Heart right ventricle (tissue), 16 donors: ENCODE results near the gene STK17A. TPM values are rescaled to one million over a fixed set of nuclear protein-coding genes. Genes with fewer than 3 reads are reported as not detected.

Experiments
- ATAC-seq, 8 donors: fragments of 200-7000 bp; cut with Tn5 transposase; one replicate each; pipeline ENCODE4 v1.9.1; 2020; ENCODE audit warnings: mild to moderate bottlenecking in 8 of 8, moderate library complexity in 8 of 8, moderate number of reproducible peaks in 1 of 8
- DNase-seq, 2 donors: peaks; one replicate each; pipeline ENCODE4 v3.0.0-alpha.2; 2020
- H3K27ac ChIP-seq, 10 donors: fragments of 200-600 bp; sonication (generic) in 2 of 10; one replicate each; pipeline versions ENCODE4 v1.5.0 to v1.8.0; 2020 to 2022; ENCODE audit warnings: mild to moderate bottlenecking in 3 of 10
- H3K27me3 ChIP-seq, 7 donors: fragments of 200-600 bp; one replicate each; pipeline ENCODE4 v1.8.0; 2021 to 2022; ENCODE audit warnings: mild to moderate bottlenecking in 2 of 7
- H3K36me3 ChIP-seq, 9 donors: fragments of 200-600 bp; sonication (generic) in 1 of 9; one replicate each; pipeline versions ENCODE4 v1.5.0 to v1.8.0; 2020 to 2022; ENCODE audit warnings: mild to moderate bottlenecking in 2 of 9
- H3K4me1 ChIP-seq, 9 donors: fragments of 200-600 bp; sonication (generic) in 1 of 9; one replicate each; pipeline versions ENCODE4 v1.5.0 to v1.8.0; 2020 to 2022; ENCODE audit warnings: mild to moderate bottlenecking in 4 of 9
- H3K4me3 ChIP-seq, 10 donors: fragments of 200-600 bp; sonication (generic) in 2 of 10; one replicate each; pipeline versions ENCODE4 v1.5.0 to v1.8.0; 2020 to 2022; ENCODE audit warnings: mild to moderate bottlenecking in 7 of 10, moderate library complexity in 2 of 10
- H3K9me3 ChIP-seq, 11 donors: fragments of 200-600 bp in 10 of 11; sonication (generic) in 2 of 11; one replicate each; pipeline versions ENCODE4 v1.5.0 to v1.8.0; 2013 to 2022; ENCODE audit warnings: mild to moderate bottlenecking in 2 of 11, control low read depth in 1 of 11, moderate library complexity in 1 of 11
- CTCF ChIP-seq, 9 donors: fragments of 200-600 bp; sonication (generic) in 2 of 9; IDR thresholded peaks; one replicate each; pipeline versions ENCODE4 v1.5.0 to v1.8.0; 2021 to 2022; ENCODE audit warnings: antibody characterized with exemption in 9 of 9, mild to moderate bottlenecking in 5 of 9, moderate library complexity in 1 of 9
- WGBS, 2 donors: extraction: QIAGEN DNeasy Blood & Tissue Kit; methylation state at CpG; one replicate each; pipeline ENCODE4 v1.1.7; 2013; ENCODE audit warnings: inconsistent platforms in 1 of 2; 5-methylcytosine and 5-hydroxymethylcytosine counted together
- intact Hi-C, 10 donors: fragments of 100-400 bp; cut with DNase I; formaldehyde crosslinking; loops; one replicate each; pipeline versions ENCODE4 v1.11.1 to v1.14.2; 2022
- polyA plus RNA-seq, 2 donors: library from polyadenylated mRNA; stranded (reverse); fragments of 200-250 nt; gene quantifications; one replicate each; pipeline ENCODE4 v1.2.3, GENCODE V29; 2013
- total RNA-seq, 10 donors: library from RNA; stranded (reverse); fragmentation: NEBNext Ultra II Directional in 3 of 10; extraction: Animal tissue kit (Norgen Biotek cat#: 25700) in 3 of 10; gene quantifications; one replicate each; pipeline versions ENCODE4 v1.2.1 to v1.2.4, GENCODE V29; 2021 to 2023
- donor health status: Arrhythmogenic right ventricular cardiomyopathy.
- donor health status: ischemic (EF 13 %, LVEDD 7.1; RV severe dilation, severe dysfunction).
- donor health status: healthy with polysubstance abuse.
- donor health status: DM: no; HTN: yes; CAD: no.
- donor health status: DM: no; HTN: no; CAD: no.
- donor health status: ischemic (EF 25% LVEDD 6.9; RV normal size, moderate dysfunction).
- donor health status: ischemic (EF 25% LVEDD 5.7; RV mildly dilated, moderate dysfunction).
- donor health status: healthy.
- donor health status: DM: yes; HTN: yes; CAD: no.
- donor health status: Ischemic cardiomyopathy.
- donor health status: ischemic (EF 35%, LVEDD 5.7; RV mildly dilated, moderate dysfunction).
- donor health status: nonischemic (EF 11% LVEDD 7.7; RV severe dilation, severe dysfunction).
- donor health status: DM: yes; HTN: yes; CAD: no.
- donor health status: PGD.
- donor health status: ischemic (EF 29% LVEDD 5.4; RV normal size, mild dysfunction).
- donor health status: nonischemic (EF 23%, LVEDD 6.1; RV moderate dilation, normal function).

The STK17A gene
- total and polyA plus RNA-seq, 12 donors = 7.8 to 37.4 (median 21.9) TPM

GRCh38 chr7:43540471-43540870 lies 42.4 kb upstream of the STK17A start:
- TF ChIP-seq CTCF (IDR thresholded peaks at IDR 0.05) = no peak
- no peak for ATAC-seq
- 86 to 91% methylated on average over 3 of the region's 3 CpGs for WGBS, 2 donors
- intact Hi-C loops = no loop called here
- H3K27ac ChIP-seq = no peak overlapping the region
- DNase-seq = no peak
- H3K27me3 ChIP-seq = peaks cover 0 to 8% (median 0%) of the 10 kb centered on the region in 7 donors
- no peaks in the 10 kb centered on the region for H3K36me3 ChIP-seq
- H3K4me3 ChIP-seq = no peak overlapping the region
- peaks cover 0 to 11% (median 0%) of the 10 kb centered on the region in 9 donors for H3K4me1 ChIP-seq
- H3K9me3 ChIP-seq = no peaks in the 10 kb centered on the region

DNA sequence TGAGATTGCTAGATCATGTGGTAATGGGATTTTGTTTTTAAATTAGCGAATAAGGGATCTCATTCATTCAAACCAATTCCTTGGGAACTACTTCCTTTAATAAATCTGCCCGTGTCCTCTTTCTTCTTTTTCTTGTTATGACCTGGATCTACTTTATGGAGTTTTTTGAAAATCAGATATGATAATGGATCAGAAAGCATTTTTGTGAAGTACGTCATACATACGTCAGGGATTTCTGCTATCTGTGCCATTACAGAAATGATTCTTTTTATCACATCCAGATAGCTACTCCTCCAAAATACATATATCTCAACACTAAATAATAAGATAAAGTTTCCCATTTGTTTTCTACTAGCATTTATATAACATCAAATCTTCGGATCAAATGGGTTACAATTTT lies 40.2 kb upstream of the STK17A start:
- H3K4me3 ChIP-seq = no peak overlapping the region
- no peak for ATAC-seq
- 86 to 91% methylated on average over 5 of the region's 5 CpGs for WGBS, 2 donors

DNA sequence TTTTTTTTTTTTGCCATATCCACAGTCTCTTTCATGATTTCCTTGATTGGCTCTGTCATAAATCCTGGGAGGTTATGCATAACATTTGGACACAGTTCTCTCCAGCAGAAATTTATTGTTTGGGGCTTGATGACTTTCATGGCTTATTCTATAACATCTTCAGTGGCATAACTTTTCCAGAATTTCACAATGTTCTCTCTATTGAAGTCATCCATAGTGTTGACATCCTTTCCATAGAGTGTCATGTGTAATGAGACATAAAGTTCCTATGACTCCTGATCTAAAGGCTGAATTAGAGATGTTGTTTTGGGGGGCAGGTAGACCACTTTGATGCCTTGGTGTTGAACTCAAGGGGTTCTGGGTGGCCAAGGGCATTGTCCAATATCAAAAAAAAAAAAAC lies 36.7 kb upstream of the STK17A start:
- ATAC-seq = no peak
- H3K9me3 ChIP-seq = peaks cover 0 to 5% (median 0%) of the 10 kb centered on the region in 11 donors
- intact Hi-C loops = no loop called here
- no peak for DNase-seq
- TF ChIP-seq CTCF (IDR thresholded peaks at IDR 0.05) = no peak
- H3K27ac ChIP-seq = no peak overlapping the region
- H3K4me1 ChIP-seq = no peaks in the 10 kb centered on the region
- peaks cover 0 to 8% (median 0%) of the 10 kb centered on the region in 7 donors for H3K27me3 ChIP-seq
- no peaks in the 10 kb centered on the region for H3K36me3 ChIP-seq
- H3K4me3 ChIP-seq = no peak overlapping the region

More for the DNA sequence above, 40.2 kb upstream of the STK17A start:
- H3K4me1 ChIP-seq = peaks cover 0 to 10% (median 0%) of the 10 kb centered on the region in 9 donors
- no peaks in the 10 kb centered on the region for H3K36me3 ChIP-seq
- no peak for DNase-seq
- H3K27me3 ChIP-seq = peaks cover 0 to 8% (median 0%) of the 10 kb centered on the region in 7 donors
- no peak overlapping the region for H3K27ac ChIP-seq
- H3K9me3 ChIP-seq = peaks cover 0 to 5% (median 0%) of the 10 kb centered on the region in 11 donors
- no peak for TF ChIP-seq CTCF (IDR thresholded peaks at IDR 0.05)
- intact Hi-C loops = no loop called here

- DNase-seq (no peak), ATAC-seq (no peak)
- Histone ChIP-seq H3K36me3 (no peaks in the 10 kb centered on the region), H3K4me3 (no peak overlapping the region), H3K9me3 (peaks cover 0 to 5% (median 0%) of the 10 kb centered on the region in 11 donors), H3K4me1 (peaks cover 0 to 11% (median 3%) of the 10 kb centered on the region in 9 donors), H3K27ac (no peak overlapping the region), H3K27me3 (no peaks in the 10 kb centered on the region)
- TF ChIP-seq CTCF (IDR thresholded peaks at IDR 0.05) = no peak
- WGBS, 2 donors = 93 to 96% methylated on average over 13 to 16 of the region's 16 CpGs
- intact Hi-C loops = loop anchor here in 1 of 10 donors (10.0 kb wide), 1 partner anchor 56 kb away; no protein-coding TSS in a partner anchor
Observed at GRCh38 chr7:43550427-43550826, 32.5 kb upstream of the STK17A start.
